SK-N-DZ (cell line): ENCODE data around the gene RAB1B.
"Not testable (repeated sequence)": the region's sequence is repeated elsewhere in the genome, so short reads cannot be mapped to it uniquely, and the experiment has no call there.

Experiments
- DNase-seq: peaks from one replicate; pipeline ENCODE4 v3.0.0-alpha.2; 2015; ENCODE audit warnings: low spot score

The RAB1B gene

DNA sequence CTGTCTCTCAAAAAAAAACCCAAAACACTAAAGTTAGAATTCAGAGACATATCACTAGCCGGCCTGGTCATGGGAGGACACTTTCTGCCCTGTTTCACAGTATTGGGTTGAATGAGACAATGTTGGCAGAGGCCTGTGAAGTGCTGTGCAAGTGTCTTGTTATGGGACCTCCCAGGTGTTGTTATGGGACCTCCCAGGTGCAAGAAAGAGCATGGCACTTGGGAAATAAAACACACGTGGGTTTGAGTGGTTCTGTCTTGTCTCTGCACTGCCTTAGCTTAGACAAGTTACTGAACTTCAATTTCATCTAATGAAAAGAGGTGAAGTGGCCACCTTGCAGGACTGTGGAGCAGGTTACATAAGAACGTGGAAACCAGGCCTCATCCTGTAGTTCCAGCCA lies 28.9 kb upstream of the RAB1B start:
- no peak for DNase-seq

DNA sequence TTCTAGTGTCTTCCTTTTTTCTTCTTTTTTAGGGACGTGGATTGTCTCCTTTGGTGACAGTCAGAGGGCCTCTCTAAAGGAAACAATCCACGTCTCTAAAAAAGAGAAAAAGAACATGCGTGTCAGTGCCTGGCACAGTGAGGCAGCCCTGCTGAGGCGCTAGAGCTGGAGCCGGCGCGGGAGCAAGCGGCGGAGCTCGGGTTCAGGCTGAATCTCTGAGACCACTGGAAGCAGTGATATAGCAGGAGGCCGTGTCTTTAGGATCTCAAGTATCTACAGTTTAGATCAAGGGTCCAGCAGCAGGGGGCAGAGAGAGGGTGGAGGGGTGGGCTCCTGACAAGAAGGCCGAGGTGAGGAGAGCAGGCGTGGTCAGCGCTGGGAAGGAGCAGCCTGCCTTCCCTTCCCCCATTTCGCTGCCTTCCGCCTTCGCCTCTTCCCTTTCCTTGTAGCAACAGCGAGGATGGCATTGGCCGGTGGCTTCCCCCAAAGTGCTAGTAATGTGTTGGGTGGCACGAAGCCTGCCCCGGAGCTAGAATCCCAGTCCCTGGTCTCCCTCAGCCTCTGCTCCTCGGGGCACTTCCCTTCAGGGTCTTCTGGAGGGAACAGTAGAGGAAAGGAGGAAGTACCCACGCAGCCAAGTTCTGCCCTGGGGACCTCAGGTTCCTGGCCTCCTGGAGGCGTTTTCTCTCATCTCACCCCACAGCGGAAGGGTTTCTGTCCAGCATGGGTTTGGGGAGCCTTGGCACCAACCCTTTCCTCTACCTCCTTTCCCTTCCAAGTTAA lies 28.2 kb upstream of the RAB1B start:
- DNase-seq: no peak

DNA sequence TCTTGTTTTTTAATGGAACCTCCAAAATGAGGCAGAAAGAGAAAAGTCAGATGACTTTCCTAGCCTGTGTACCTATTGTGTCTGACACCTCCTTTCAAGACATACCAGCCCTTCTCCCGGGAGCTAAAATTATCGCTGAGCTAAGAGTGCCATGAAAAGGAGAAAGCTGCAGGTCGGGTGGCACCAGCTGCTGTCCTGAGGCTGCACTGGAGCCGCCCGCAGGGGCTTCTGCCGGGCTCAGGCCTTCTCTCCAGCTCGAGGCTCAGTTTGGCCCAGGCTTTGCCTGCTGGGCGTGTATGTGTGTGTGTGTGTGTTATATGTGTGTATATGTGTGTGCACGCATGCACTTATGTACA lies 27.7 kb upstream of the RAB1B start:
- no peak for DNase-seq

DNA sequence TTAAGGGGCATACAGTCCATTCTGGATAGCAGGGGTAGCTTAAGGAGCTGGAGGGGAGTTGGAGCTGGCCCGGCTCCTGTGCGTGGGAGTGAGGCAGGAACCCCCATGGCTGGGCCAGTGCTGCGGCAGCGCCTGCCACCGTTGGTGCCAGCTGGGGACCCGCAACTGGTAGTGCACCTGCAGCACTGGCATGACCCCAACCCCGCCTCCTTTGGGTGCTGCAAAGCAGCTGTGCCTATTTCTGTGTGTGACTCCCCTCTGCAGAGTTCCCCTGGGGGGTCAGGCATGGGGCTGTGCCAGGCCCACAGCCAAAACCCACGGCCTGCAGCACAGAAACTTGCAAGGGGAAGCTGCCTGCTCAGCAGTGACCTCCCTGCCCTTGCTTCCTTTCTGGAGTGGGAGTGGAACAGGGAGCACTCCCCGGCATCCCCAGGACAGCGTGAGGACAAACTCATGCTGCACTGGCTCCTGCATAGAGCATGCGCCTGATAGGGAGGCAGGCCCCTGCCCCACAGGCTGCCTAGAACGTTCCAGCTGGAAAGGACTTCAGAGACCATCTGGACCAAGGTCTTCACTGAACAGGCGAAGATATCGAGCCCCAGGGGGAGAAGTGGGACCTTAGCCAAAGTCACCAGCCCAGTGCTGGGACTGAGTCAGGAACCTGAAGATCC lies 26.2 kb upstream of the RAB1B start:
- DNase-seq: no peak

DNA sequence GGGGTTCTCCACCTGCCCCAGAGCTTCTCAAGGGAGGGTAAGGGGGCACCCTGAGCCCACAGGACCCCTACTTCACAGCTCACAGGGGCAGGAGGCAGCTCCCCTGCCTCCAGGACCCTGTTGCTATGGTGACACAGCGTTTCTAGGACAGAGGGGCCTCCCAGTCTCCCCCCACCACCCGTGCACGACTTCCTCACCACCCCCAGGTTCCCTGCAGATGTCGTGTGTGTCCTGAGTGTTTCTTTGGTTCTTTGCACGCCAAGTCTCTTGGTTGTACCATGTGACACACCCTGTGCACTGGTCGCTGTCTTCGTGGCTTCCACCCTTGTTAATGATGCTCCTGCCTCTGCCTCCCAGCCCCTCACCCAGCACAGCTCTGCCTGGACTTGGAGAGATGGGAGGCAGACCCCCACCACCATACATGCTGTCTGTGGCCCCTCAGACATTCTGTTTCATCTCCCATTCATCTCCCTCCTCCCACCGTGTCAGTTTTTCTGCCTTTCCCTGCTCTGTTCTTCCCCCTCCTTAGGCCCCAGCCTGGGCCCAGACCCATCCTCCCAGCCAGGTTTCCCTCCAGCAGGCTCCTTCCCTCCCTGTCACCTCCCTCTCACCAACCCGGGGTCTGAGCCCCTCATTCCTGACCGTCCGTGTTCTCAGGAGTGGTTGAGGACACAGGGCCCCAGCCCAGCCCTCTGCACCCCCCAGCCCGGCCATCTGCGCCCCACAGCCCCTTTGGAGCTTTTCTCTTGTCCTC lies 24.5 kb upstream of the RAB1B start:
- DNase-seq: no peak

DNA sequence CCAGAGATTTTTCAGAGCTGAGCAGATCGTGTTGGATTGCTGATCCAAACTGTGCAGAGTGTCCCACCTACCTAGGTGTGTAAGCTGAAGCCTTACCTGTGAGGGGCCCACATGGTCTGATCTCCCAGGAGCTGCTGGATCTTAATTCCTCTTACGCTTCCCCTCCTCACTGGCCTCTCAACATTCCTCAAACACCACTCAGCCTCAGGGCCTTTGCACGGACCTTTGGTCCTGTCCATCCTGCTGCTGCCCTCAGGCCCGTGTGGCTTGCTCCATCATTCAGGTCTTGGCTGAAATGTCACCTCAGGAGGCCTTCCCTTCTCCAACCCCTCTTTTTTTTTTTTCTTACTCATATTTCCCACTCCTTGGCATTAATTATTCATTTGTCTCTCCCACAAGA lies 21.1 kb upstream of the RAB1B start:
- DNase-seq: no peak

DNA sequence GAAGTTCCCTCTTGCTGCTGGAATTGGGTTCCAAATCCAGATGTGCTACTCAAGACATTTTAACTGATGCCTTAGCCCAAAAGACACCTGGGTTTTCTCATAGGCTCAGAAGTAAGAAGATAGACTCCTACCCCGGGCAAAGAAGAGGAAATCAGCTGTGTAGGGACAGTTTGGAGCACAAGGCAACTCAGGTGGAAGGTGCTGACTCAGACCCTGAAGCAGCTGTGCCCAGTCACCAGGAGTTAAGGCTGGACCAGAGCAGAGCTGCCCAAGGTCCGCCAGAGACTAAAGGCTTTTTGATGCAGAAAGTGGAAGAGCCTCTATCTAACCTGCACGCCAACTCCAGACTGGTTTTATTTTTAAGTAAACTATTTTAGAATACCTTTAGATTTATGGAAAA lies 20.6 kb upstream of the RAB1B start:
- DNase-seq: no peak

DNA sequence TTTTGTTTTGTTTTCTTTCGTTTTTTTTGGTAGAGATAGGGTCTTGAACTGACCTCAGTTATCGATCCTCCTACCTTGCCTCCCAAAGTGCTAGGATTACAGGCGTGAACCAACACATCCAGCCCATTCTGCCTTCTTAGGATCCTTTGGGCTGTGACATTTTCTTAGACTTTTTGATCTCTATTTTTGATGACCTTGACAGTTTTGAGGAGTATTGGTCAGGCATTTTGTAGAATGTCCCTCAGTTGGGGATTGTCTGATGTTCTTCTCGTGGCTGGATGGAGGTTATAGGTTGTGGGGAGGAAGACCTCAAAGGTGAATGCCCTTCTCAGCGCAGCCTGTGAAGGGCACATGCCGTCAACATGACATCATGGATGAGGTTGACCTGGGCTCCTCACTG lies 19.5 kb upstream of the RAB1B start:
- no peak for DNase-seq

DNA sequence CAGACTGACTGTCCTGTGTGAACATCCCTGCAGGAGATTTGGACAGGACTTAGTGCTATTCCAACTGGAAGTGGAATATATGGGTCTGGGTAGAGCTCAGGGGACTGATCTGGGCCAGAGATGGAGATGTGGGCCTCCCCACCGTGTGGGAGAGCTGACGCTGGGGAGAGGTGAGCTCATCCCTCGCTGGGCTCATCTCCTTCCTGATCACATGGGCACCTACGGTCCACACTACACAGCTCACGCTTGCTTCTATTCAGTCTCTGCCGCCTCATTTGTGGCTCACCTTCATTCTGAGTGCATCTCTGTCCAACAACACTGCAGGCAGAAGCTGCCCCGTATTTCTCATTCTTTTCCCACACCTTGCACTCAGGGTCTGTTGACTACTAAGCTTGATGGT lies 16.6 kb upstream of the RAB1B start:
- no peak for DNase-seq

DNA sequence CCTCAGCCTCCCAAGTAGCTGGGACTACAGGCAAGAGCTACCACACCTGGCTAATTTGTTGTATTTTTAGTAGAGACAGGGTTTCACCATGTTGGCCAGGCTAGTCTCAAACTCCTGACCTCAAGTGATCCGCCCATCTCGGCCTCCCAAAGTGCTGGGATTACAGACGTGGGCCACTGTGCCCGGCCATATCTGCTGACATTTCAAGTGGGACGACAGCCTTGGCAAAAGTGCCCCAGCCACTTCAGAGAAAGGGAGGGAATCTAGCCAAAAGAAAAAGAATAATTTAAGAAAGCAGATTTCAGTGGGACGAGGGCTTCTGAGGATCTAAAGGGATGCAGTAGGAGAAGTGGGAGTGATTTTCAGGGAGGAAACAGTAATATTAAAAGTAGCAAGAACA lies 15.4 kb upstream of the RAB1B start:
- DNase-seq: not testable (repeated sequence)

DNA sequence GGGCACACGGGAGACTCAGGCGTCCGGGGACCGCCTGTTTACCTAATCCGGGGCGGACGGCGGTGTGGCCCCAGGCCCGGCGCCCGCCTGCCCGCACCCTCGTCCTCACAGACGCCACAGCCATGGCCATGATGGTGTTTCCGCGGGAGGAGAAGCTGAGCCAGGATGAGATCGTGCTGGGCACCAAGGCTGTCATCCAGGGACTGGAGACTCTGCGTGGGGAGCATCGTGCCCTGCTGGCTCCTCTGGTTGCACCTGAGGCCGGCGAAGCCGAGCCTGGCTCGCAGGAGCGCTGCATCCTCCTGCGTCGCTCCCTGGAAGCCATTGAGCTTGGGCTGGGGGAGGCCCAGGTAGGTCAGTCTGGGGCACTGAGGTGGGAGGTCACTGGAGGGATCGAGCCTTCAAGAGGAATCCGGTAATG lies 10.0 kb upstream of the RAB1B start:
- no peak for DNase-seq

DNA sequence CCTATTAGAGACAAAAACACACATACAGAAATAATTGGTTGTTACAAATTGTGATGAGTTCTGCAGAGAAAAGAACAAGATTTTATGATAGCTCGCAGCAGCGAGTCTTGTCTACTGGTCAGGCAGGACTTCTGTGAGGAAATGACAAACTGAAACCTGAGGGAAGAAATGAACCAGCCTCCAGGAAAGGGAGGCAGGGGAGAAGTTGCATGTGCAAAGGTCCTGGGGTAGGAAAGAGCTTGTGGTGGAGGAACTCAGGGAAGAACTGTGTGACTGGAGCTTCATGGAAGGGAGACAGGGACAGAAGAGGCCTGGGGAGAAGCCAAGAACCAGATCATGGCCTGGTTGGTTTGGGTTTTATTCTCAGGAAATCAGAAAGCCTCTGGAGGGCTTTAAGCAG lies 9.2 kb upstream of the RAB1B start:
- no peak for DNase-seq

DNA sequence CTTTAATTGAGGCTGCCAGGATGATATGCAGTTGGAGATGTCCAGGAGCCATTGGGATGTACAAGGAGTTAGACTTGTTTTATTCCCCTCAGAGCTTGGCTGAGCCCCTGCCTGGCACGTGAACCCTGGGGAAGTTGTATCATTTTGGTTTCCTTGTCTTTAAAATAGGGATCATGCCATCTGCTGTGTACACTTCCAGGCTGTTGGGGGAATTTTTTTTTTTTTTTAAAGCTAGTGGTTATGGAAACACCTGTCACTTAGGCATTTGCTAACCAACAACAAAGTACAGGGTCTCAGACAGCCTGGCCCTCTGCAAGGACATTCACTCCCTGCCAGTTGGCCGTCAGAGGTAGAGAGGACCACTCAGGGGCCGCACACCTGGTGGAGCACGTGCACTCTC lies 8.5 kb upstream of the RAB1B start:
- DNase-seq: no peak

DNA sequence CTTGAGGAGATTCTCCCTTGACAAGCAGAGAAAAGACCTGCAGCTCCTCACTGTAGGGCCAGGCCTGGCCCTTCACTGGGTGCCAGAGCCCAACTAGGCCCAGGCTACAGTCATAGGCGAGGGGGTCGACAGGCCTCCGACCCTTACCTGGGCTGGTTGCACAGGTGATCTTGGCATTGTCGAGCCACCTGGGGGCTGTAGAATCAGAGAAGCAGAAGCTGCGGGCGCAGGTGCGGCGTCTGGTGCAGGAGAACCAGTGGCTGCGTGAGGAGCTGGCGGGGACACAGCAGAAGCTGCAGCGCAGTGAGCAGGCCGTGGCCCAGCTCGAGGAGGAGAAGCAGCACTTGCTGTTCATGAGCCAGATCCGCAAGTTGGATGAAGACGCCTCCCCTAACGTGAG lies 6.9 kb upstream of the RAB1B start:
- DNase-seq: no peak

DNA sequence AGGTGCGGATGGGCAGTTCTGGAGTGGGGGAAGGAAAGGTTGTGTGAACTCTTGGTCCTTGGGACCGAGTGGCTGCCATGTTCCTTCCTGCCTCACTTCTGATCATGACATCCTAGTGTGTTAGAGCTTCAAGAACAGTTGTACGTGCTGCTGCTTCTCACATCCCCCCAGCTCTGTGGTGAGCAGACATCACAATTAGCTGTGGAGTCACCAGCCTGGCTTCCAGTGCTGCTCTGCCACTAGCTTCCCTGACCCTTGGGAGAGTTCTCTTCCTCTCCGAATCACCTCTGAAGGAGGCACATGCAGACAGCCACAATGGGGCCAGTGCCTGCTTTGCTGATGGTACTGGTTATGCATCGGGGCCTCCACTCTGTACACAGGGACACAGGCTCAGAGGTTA lies 6.2 kb upstream of the RAB1B start:
- DNase-seq: no peak

DNA sequence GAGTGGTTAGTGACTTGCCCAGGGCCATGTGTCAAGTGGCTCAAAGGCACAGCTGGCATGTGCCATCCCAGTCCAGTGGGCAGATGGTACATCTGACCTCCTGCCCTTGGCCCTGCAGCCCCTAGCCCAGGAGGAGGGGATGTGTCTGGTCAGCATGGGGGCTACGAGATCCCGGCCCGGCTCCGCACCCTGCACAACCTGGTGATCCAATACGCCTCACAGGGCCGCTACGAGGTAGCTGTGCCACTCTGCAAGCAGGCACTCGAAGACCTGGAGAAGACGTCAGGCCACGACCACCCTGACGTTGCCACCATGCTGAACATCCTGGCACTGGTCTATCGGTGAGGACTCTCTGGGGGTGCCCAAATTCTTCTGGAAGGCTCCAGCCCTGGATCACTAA lies 5.7 kb upstream of the RAB1B start:
- no peak for DNase-seq

DNA sequence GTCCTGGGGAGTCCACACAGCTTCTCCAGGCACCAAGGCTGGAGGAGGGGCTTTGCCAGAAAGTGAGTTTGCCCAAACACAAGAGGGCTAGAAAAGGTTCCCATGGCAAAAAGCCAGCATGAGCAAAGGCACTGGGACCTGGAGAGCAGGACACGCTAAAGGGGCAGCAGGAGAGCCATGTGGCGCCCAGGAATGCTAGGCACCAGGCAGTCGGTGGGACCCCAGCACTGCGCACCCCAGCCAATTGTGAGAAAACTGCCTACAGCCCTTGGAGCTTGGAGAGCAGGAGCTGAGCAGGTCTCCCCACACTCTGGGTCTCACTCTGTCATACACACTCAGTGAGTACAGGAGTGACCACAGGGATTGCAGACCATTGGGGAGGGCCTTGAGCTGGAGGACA lies 5.2 kb upstream of the RAB1B start:
- DNase-seq: no peak

DNA sequence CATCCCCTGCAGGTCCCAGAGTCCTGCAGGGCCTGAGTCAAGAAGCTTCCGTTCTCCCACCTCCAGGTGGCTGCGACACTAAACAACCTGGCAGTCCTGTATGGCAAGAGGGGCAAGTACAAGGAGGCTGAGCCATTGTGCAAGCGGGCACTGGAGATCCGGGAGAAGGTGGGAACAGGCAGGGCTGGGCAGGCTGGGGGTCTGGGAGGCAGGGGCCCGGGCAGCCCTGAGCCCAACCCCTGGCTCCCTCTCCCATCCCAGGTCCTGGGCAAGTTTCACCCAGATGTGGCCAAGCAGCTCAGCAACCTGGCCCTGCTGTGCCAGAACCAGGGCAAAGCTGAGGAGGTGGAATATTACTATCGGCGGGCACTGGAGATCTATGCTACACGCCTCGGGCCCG lies 4.7 kb upstream of the RAB1B start:
- DNase-seq: no peak

DNA sequence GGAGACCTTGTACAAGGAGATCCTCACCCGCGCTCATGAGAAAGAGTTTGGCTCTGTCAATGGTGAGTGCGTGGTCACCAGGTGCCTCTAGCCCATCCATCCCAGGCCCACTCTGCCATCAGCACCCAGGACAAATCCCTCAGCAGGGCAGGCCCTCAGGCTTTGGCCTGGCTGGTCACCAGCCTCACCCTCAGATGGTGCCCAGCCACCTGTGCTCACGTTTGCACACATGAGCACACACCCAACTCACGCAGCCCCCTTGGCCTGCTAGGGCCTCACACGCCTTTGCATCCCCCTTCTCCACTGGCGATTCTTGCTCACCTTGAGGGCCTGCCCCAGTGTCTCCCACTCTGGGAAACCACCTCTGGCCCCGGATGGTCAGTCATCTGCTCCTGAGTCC lies 4.1 kb upstream of the RAB1B start:
- no peak for DNase-seq

DNA sequence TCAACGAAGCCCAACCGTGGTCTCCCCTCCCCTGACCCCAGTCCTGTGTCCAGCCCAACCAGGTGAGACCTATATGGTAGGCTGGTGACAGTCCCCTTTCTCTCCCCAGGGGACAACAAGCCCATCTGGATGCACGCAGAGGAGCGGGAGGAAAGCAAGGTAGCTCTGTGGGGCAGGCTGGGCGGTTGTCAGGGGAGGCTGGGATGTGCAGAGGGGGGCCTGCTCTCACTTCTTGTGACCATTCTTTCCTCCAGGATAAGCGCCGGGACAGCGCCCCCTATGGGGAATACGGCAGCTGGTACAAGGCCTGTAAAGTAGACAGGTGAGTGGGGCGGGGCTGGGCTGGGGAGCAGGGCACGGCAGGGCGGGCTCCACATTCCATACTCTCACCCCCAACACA lies 3.5 kb upstream of the RAB1B start:
- DNase-seq: no peak

DNA sequence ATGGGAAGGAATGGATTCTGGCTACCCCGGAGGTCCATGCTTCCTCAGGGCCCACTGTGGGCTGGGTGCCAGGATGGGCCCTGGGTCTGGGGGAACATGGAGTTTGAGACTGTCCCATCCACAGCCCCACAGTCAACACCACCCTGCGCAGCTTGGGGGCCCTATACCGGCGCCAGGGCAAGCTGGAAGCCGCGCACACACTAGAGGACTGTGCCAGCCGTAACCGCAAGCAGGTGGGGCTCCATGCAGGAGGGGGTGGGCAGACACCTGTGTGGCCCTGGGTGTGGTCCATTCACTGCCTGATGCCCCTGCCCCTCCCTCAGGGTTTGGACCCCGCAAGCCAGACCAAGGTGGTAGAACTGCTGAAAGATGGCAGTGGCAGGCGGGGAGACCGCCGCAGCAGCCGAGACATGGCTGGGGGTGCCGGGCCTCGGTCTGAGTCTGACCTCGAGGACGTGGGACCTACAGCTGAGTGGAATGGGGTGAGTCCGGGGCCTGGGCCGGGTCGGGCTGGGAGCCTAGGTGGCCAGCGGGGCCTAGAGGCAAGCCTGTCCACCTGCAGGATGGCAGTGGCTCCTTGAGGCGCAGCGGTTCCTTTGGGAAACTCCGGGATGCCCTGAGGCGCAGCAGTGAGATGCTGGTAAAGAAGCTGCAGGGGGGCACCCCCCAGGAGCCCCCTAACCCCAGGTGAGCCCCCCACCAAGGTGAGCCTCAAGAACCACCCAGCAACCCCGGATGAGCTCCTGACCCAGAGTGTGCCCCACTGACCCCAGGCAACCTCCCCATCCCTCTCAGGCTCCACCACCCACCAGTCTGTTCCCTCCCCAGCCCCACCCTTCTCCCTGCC lies 2.7 kb upstream of the RAB1B start:
- no peak for DNase-seq
